Measurements from ENCODE around the gene DAZAP1. TPM values are rescaled to one million over a fixed set of nuclear protein-coding genes. Genes with fewer than 3 reads are reported as not detected.
A peak's percentile ranks its signal among the peaks of the same experiment; 100 is the strongest.

The DAZAP1 gene
- total RNA-seq, 1 experiment from 2014 or later: 360 TPM

- Mint-ChIP-seq H3K4me3 (no peak overlapping the region), H3K4me1 (peaks cover 19% of the 10 kb centered on the region), H3K27ac (no peak overlapping the region; the same call in none of the 2 replicates), H3K27me3 (ENCODE audit: low read depth) (no peaks in the 10 kb centered on the region), H3K36me3 (peaks cover 56% of the 10 kb centered on the region), H3K9me3 (no peaks in the 10 kb centered on the region)
- DNase-seq (ENCODE audit: low spot score): no peak
- ChIA-PET CTCF (interaction anchor here (1.9 kb wide), 1 partner anchor 23 kb away, joined by 5 read pairs; no protein-coding TSS in a partner anchor), POLR2A (no interaction called here)
- TF ChIP-seq ZNF425 (CRISPR knock-in tag; conservative IDR thresholded peaks at IDR 0.05) (no peak), GTF2I (CRISPR knock-in tag; conservative IDR thresholded peaks at IDR 0.05) (no peak), ZMAT4 (CRISPR knock-in tag; IDR thresholded peaks at IDR 0.05) (no peak), JUN (CRISPR knock-in tag; IDR thresholded peaks at IDR 0.05) (no peak), ETV6 (CRISPR knock-in tag; IDR thresholded peaks at IDR 0.05) (no peak), CREM (CRISPR knock-in tag; IDR thresholded peaks at IDR 0.05) (no peak), ZBTB43 (CRISPR knock-in tag; IDR thresholded peaks at IDR 0.05) (no peak), TP53 (CRISPR knock-in tag; IDR thresholded peaks at IDR 0.05) (no peak), HMGXB4 (CRISPR knock-in tag; IDR thresholded peaks at IDR 0.05) (no peak), SOX15 (CRISPR knock-in tag; IDR thresholded peaks at IDR 0.05) (no peak)
- no peak for ATAC-seq
Observed at GRCh38 chr19:1421958-1422305, 14.5 kb downstream of the DAZAP1 start.

- H3K27me3 Mint-ChIP-seq (ENCODE audit: low read depth): no peaks in the 10 kb centered on the region
- no peak overlapping the region; the same call in none of the 2 replicates for H3K27ac Mint-ChIP-seq
- H3K36me3 Mint-ChIP-seq: peaks cover 54% of the 10 kb centered on the region
- CTCF ChIA-PET: interaction anchor here (1.9 kb wide), 1 partner anchor 23 kb away, joined by 5 read pairs; no protein-coding TSS in a partner anchor
- H3K4me3 Mint-ChIP-seq: no peak overlapping the region
- TF ChIP-seq NR2C2 (CRISPR knock-in tag; IDR thresholded peaks at IDR 0.05): no peak
- no peak for TF ChIP-seq ZSCAN18 (CRISPR knock-in tag; IDR thresholded peaks at IDR 0.05)
- TF ChIP-seq ELF4 (CRISPR knock-in tag; IDR thresholded peaks at IDR 0.05; ENCODE audit: low read depth): no peak
- no peak for TF ChIP-seq USF1 (CRISPR knock-in tag; IDR thresholded peaks at IDR 0.05)
- H3K4me1 Mint-ChIP-seq: peaks cover 14% of the 10 kb centered on the region
- no peaks in the 10 kb centered on the region for H3K9me3 Mint-ChIP-seq
- DNase-seq (ENCODE audit: low spot score): no peak
- POLR2A ChIA-PET: no interaction called here
- no peak for ATAC-seq
Observed at GRCh38 chr19:1422360-1422759, 15.0 kb downstream of the DAZAP1 start.

GRCh38 chr19:1422943-1423342 is 15.6 kb downstream of the DAZAP1 start:
- ChIA-PET CTCF (interaction anchor here (1.9 kb wide), 1 partner anchor 22 kb away, joined by 5 read pairs; no protein-coding TSS in a partner anchor), POLR2A (no interaction called here)
- DNase-seq (ENCODE audit: low spot score): no peak
- H3K36me3 Mint-ChIP-seq: peaks cover 54% of the 10 kb centered on the region
- H3K4me3 Mint-ChIP-seq: no peak overlapping the region
- H3K27ac Mint-ChIP-seq: peak overlapping the region; percentile 24
- H3K9me3 Mint-ChIP-seq: no peaks in the 10 kb centered on the region
- H3K4me1 Mint-ChIP-seq: peaks cover 11% of the 10 kb centered on the region
- no peaks in the 10 kb centered on the region for H3K27me3 Mint-ChIP-seq (ENCODE audit: low read depth)
- ATAC-seq: no peak
- TF ChIP-seq KAT7 (CRISPR knock-in tag; IDR thresholded peaks at IDR 0.05; ENCODE audit: borderline replicate concordance) (no peak), JUN (CRISPR knock-in tag; IDR thresholded peaks at IDR 0.05) (no peak), MYBL2 (CRISPR knock-in tag; IDR thresholded peaks at IDR 0.05) (no peak), ETV6 (CRISPR knock-in tag; IDR thresholded peaks at IDR 0.05) (no peak), FOXP4 (CRISPR knock-in tag; IDR thresholded peaks at IDR 0.05) (no peak), E2F4 (CRISPR knock-in tag; IDR thresholded peaks at IDR 0.05; ENCODE audit: borderline replicate concordance, low read depth) (no peak), GRHL2 (CRISPR knock-in tag; IDR thresholded peaks at IDR 0.05; ENCODE audit: insufficient replicate concordance, severe bottlenecking) (no peak), MXD4 (CRISPR knock-in tag; IDR thresholded peaks at IDR 0.05; ENCODE audit: borderline replicate concordance) (no peak), ELF4 (CRISPR knock-in tag; IDR thresholded peaks at IDR 0.05; ENCODE audit: low read depth) (no peak)
